HCT116 (cell line): Measurements from ENCODE around the gene PGBD5. TPM values are rescaled to one million over a fixed set of nuclear protein-coding genes. Genes with fewer than 3 reads are reported as not detected.

Experiments
- ATAC-seq: fragments of 200-7000 bp; cut with Tn5 transposase; 2 replicates; pipeline ENCODE4 v1.9.1; 2020; ENCODE audit warnings: mild to moderate bottlenecking, moderate library complexity
- BruUV-seq: library from RNA; stranded (reverse); fragments of 400-500 nt; replicated peaks from 2 replicates; lab custom pipeline; 2021; lab: Mats Ljungman, UMichigan
- CTCF ChIA-PET: fragments of 300-600 bp; sonication (Branson Sonifier 250); formaldehyde crosslinking; loops from one replicate; lab custom pipeline; 2021; ENCODE audit warnings: antibody characterized with exemption; lab: Charles Lee
- POLR2A ChIA-PET: fragments of 300-600, 350-600 bp; sonication (Branson Sonifier 250); formaldehyde crosslinking; loops from one replicate; lab custom pipeline; 2021; ENCODE audit warnings: antibody characterized with exemption; lab: Charles Lee
- RAD21 ChIA-PET, 2 experiments: fragments of 300-600 bp; sonication (Branson Sonifier 250); formaldehyde crosslinking; loops; one replicate each; lab custom pipeline; 2023; ENCODE audit warnings: low total read pairs in 2 of 2; ENCODE audit not compliant: uncharacterized antibody in 2 of 2, unreplicated experiment in 2 of 2, low non-redundant PET in 1 of 2; lab: Charles Lee
- DNase-seq: peaks from one replicate; pipeline ENCODE4 v3.0.0-alpha.2; 2010; ENCODE audit warnings: low read depth, low spot score
- H2AFZ ChIP-seq: fragments of 200-600 bp; shearing (Covaris generic), sonication (generic); 2 replicates; pipeline ENCODE4 v1.6.1; 2017; ENCODE audit warnings: low read depth, mixed run types, mixed read lengths, antibody characterized with exemption, low read length; ENCODE audit not compliant: poor library complexity, severe bottlenecking
- H3K27ac ChIP-seq: 2 replicates; pipeline ENCODE4 v1.5.1; 2012; ENCODE audit warnings: low read depth, low read length
- H3K27me3 ChIP-seq: fragments of 200-600 bp; sonication (generic); 2 replicates; pipeline ENCODE4 v1.6.1; 2016; ENCODE audit warnings: mixed run types, low read length, mixed read lengths; ENCODE audit not compliant: insufficient read depth
- H3K36me3 ChIP-seq, 2 experiments: fragments of 200-500 bp in 1 of 2; fragments of 200-600 bp in 1 of 2; sonication (Bioruptor generic) in 1 of 2; sonication (generic) in 1 of 2; 2 replicates each; pipeline versions ENCODE4 v1.5.1 to v1.6.1; 2014 to 2016; ENCODE audit warnings: low read length in 2 of 2, inconsistent platforms in 1 of 2, mixed read lengths in 1 of 2, mixed run types in 1 of 2; ENCODE audit not compliant: insufficient read depth in 2 of 2, control insufficient read depth in 1 of 2
- H3K4me1 ChIP-seq, 2 experiments: fragments of 200-600 bp in 1 of 2; sonication (generic) in 1 of 2; 2 replicates each; pipeline versions ENCODE4 v1.5.1 to v1.6.1; 2012 to 2017; ENCODE audit warnings: low read length in 2 of 2, inconsistent platforms in 1 of 2, mild to moderate bottlenecking in 1 of 2, mixed read lengths in 1 of 2, mixed run types in 1 of 2, moderate library complexity in 1 of 2; ENCODE audit not compliant: insufficient read depth in 2 of 2, control insufficient read depth in 1 of 2
- H3K4me2 ChIP-seq: fragments of 200-600 bp; sonication (generic); 2 replicates; pipeline ENCODE4 v1.6.1; 2017; ENCODE audit warnings: mixed run types, low read length, mixed read lengths
- H3K4me3 ChIP-seq, 2 experiments: fragments of 200-600 bp in 1 of 2; sonication (generic) in 1 of 2; replicated peaks in 1 of 2; 2 replicates each; pipeline ENCODE4 v1.5.1; 2011 to 2016; ENCODE audit warnings: low read length in 2 of 2, control low read depth in 1 of 2, low read depth in 1 of 2, mild to moderate bottlenecking in 1 of 2, mixed read lengths in 1 of 2, mixed run types in 1 of 2
- H3K79me2 ChIP-seq: fragments of 200-600 bp; sonication (generic); 2 replicates; pipeline ENCODE4 v1.6.1; 2017; ENCODE audit warnings: mild to moderate bottlenecking, mixed run types, low read length, moderate library complexity, mixed read lengths; ENCODE audit not compliant: insufficient read depth
- H3K9ac ChIP-seq: fragments of 200-600 bp; sonication (generic); 2 replicates; pipeline ENCODE4 v1.6.1; 2016; ENCODE audit warnings: low read length, mixed read lengths
- H3K9me2 ChIP-seq: fragments of 200-600 bp; sonication (generic), shearing (Covaris generic); 2 replicates; pipeline ENCODE4 v1.6.1; 2017; ENCODE audit warnings: mixed run types, mild to moderate bottlenecking, moderate library complexity; ENCODE audit not compliant: insufficient read depth
- H3K9me3 ChIP-seq, 2 experiments: fragments of 200-500 bp in 1 of 2; fragments of 200-600 bp in 1 of 2; sonication (Bioruptor generic) in 1 of 2; sonication (generic) in 1 of 2; 2 replicates each; pipeline ENCODE4 v1.6.1; 2014 to 2017; ENCODE audit warnings: low read length in 2 of 2, mixed read lengths in 2 of 2, inconsistent platforms in 1 of 2, low read depth in 1 of 2, mild to moderate bottlenecking in 1 of 2, mixed run types in 1 of 2, moderate library complexity in 1 of 2; ENCODE audit not compliant: control insufficient read depth in 1 of 2, insufficient read depth in 1 of 2
- H4K20me1 ChIP-seq: fragments of 200-600 bp; sonication (generic), shearing (Covaris generic); 2 replicates; pipeline ENCODE4 v1.6.1; 2017; ENCODE audit warnings: mixed run types, mild to moderate bottlenecking, moderate library complexity; ENCODE audit not compliant: insufficient read depth
- CBX3 ChIP-seq: IDR thresholded peaks from 2 replicates; pipeline ENCODE4 v1.6.1; 2012; ENCODE audit warnings: low read depth
- ELF1 ChIP-seq: IDR thresholded peaks from 2 replicates; pipeline ENCODE4 v1.6.1; 2012; ENCODE audit warnings: low read depth, borderline replicate concordance
- EZH2phosphoT487 ChIP-seq: fragments of 200-600 bp; IDR thresholded peaks from 2 replicates; pipeline ENCODE4 v1.6.1; 2018; ENCODE audit warnings: antibody characterized with exemption, borderline replicate concordance
- SP1 ChIP-seq: IDR thresholded peaks from 2 replicates; pipeline ENCODE4 v1.6.1; 2012; ENCODE audit warnings: low read depth
- TCF7L2 ChIP-seq: IDR thresholded peaks from 2 replicates; pipeline ENCODE4 v1.7.0; 2011; ENCODE audit warnings: borderline replicate concordance, inconsistent platforms; ENCODE audit not compliant: insufficient read depth, insufficient read length; ENCODE audit errors: extremely low read depth
- YY1 ChIP-seq: IDR thresholded peaks from 2 replicates; pipeline ENCODE4 v1.6.1; 2011; ENCODE audit warnings: low read length, low read depth, moderate library complexity, mild to moderate bottlenecking; ENCODE audit not compliant: insufficient replicate concordance; ENCODE audit errors: extremely low read depth
- intact Hi-C: fragments of 100-400 bp; cut with micrococcal nuclease; formaldehyde crosslinking; loops from 2 replicates; pipeline ENCODE4 v1.10.0; 2022
- total RNA-seq: library from RNA; stranded (reverse); gene quantifications from one replicate; pipeline ENCODE4 v1.2.1, GENCODE V29; 2021; ENCODE audit not compliant: unreplicated experiment
- TF ChIP-seq, protein P1 (sequence below): IDR thresholded peaks from 2 replicates; pipeline ENCODE4 v1.6.1; 2012; ENCODE audit warnings: low read depth
- TF ChIP-seq, protein P2 (sequence below): IDR thresholded peaks from 2 replicates; pipeline ENCODE4 v1.6.1; 2011; ENCODE audit warnings: mild to moderate bottlenecking, low read length, moderate library complexity; ENCODE audit not compliant: insufficient replicate concordance; ENCODE audit errors: extremely low read depth

PGBD5 gene
- total RNA-seq, 1 experiment from 2014 or later: 0.27 TPM

DNA sequence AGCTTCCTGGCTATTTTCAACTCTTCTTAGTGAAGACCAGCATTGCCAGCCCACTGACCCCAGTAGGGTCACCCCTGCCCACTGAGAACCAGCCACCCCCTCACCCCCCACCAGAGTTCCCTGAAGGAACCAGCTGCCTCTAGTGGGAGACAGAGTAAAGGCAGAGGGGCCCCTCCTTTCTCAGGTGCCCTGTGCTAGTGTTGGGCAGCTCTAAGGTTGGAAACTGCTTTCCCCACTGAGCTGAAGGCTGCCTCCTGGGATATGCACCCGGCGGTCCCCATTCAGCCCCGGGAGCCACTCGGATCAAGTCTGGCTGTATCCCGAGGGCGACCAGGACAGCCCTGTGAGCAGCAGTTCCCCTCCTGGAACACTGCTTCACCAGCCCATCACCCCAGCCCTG lies 111.0 kb downstream of the PGBD5 start:
- Histone ChIP-seq H3K36me3 (no peaks in the 10 kb centered on the region), H2AFZ (no peak overlapping the region), H3K79me2 (no peaks in the 10 kb centered on the region), H4K20me1 (no peaks in the 10 kb centered on the region), H3K4me1 (no peaks in the 10 kb centered on the region; a peak in 1 of 4 replicates), H3K9ac (no peak overlapping the region), H3K27ac (no peak overlapping the region), H3K9me2 (no peaks in the 10 kb centered on the region), H3K9me3 (no peaks in the 10 kb centered on the region), H3K27me3 (0 out of 2 replicates have a peak, but pooled peaks cover 7% of the 10 kb centered on the region), H3K4me3 (no peak overlapping the region), H3K4me2 (no peak overlapping the region)
- no peak for ATAC-seq
- ChIA-PET CTCF (no interaction called here), POLR2A (no interaction called here), RAD21 (no interaction called here)
- intact Hi-C loops: no loop called here
- DNase-seq: no peak
- BruUV-seq: no TSS peak
- TF ChIP-seq ELF1 (no peak), SP1 (no peak), EZH2phosphoT487 (no peak), CBX3 (no peak), YY1 (no peak), TCF7L2 (no peak)
- TF ChIP-seq, protein P1, sequence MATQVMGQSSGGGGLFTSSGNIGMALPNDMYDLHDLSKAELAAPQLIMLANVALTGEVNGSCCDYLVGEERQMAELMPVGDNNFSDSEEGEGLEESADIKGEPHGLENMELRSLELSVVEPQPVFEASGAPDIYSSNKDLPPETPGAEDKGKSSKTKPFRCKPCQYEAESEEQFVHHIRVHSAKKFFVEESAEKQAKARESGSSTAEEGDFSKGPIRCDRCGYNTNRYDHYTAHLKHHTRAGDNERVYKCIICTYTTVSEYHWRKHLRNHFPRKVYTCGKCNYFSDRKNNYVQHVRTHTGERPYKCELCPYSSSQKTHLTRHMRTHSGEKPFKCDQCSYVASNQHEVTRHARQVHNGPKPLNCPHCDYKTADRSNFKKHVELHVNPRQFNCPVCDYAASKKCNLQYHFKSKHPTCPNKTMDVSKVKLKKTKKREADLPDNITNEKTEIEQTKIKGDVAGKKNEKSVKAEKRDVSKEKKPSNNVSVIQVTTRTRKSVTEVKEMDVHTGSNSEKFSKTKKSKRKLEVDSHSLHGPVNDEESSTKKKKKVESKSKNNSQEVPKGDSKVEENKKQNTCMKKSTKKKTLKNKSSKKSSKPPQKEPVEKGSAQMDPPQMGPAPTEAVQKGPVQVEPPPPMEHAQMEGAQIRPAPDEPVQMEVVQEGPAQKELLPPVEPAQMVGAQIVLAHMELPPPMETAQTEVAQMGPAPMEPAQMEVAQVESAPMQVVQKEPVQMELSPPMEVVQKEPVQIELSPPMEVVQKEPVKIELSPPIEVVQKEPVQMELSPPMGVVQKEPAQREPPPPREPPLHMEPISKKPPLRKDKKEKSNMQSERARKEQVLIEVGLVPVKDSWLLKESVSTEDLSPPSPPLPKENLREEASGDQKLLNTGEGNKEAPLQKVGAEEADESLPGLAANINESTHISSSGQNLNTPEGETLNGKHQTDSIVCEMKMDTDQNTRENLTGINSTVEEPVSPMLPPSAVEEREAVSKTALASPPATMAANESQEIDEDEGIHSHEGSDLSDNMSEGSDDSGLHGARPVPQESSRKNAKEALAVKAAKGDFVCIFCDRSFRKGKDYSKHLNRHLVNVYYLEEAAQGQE: no peak
- TF ChIP-seq, protein P2, sequence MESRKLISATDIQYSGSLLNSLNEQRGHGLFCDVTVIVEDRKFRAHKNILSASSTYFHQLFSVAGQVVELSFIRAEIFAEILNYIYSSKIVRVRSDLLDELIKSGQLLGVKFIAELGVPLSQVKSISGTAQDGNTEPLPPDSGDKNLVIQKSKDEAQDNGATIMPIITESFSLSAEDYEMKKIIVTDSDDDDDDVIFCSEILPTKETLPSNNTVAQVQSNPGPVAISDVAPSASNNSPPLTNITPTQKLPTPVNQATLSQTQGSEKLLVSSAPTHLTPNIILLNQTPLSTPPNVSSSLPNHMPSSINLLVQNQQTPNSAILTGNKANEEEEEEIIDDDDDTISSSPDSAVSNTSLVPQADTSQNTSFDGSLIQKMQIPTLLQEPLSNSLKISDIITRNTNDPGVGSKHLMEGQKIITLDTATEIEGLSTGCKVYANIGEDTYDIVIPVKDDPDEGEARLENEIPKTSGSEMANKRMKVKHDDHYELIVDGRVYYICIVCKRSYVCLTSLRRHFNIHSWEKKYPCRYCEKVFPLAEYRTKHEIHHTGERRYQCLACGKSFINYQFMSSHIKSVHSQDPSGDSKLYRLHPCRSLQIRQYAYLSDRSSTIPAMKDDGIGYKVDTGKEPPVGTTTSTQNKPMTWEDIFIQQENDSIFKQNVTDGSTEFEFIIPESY: no peak
